Keratinocyte (primary cell): ENCODE measurements around the gene KRT38. TPM values are rescaled to one million over a fixed set of nuclear protein-coding genes. Genes with fewer than 3 reads are reported as not detected.

Experiments used
- DNase-seq: peaks from one replicate; pipeline ENCODE4 v3.0.0-alpha.2; 2011; ENCODE audit warnings: low read depth, missing footprints, low spot score
- FAIRE-seq: peaks from 2 replicates; lab custom pipeline; 2011; peaks lifted over from hg19 to GRCh38; lab: Jason Lieb, UNC
- H2AFZ ChIP-seq: 2 replicates; pipeline ENCODE4 v1.6.0; 2012; ENCODE audit warnings: low read length, control low read depth, inconsistent platforms; ENCODE audit not compliant: control insufficient read depth
- H3K27ac ChIP-seq: 2 replicates; pipeline ENCODE4 v1.5.1; 2011; ENCODE audit warnings: low read length; ENCODE audit not compliant: control insufficient read depth, insufficient read depth
- H3K27me3 ChIP-seq: 3 replicates; pipeline ENCODE4 v1.6.0; 2011; ENCODE audit warnings: low read length; ENCODE audit not compliant: control insufficient read depth, insufficient read depth; ENCODE audit errors: extremely low read depth
- H3K36me3 ChIP-seq, 2 experiments: 2 replicates in 1 of 2; 3 replicates in 1 of 2; pipeline ENCODE4 v1.5.1; 2011; ENCODE audit warnings: low read length in 2 of 2, mild to moderate bottlenecking in 1 of 2; ENCODE audit not compliant: control insufficient read depth in 2 of 2, insufficient read depth in 2 of 2; ENCODE audit errors: extremely low read depth in 1 of 2
- H3K4me1 ChIP-seq: 3 replicates; pipeline ENCODE4 v1.5.1; 2011; ENCODE audit warnings: low read length; ENCODE audit not compliant: control insufficient read depth, insufficient read depth; ENCODE audit errors: extremely low read depth
- H3K4me2 ChIP-seq: 3 replicates; pipeline ENCODE4 v1.6.0; 2011; ENCODE audit warnings: low read depth, low read length; ENCODE audit not compliant: control insufficient read depth, insufficient read depth; ENCODE audit errors: extremely low read depth
- H3K4me3 ChIP-seq, 3 experiments: fragments of 200-600 bp in 1 of 3; sonication (generic) in 1 of 3; 2 replicates in 2 of 3; 3 replicates in 1 of 3; pipeline ENCODE4 v1.5.1; 2011 to 2016; ENCODE audit warnings: low read length in 3 of 3, mild to moderate bottlenecking in 3 of 3, control low read depth in 2 of 3, inconsistent platforms in 1 of 3, low read depth in 1 of 3, mixed read lengths in 1 of 3, mixed run types in 1 of 3, moderate library complexity in 1 of 3; ENCODE audit not compliant: control insufficient read depth in 2 of 3, insufficient read depth in 2 of 3; ENCODE audit errors: extremely low read depth in 1 of 3
- H3K79me2 ChIP-seq: 2 replicates; pipeline ENCODE4 v1.6.0; 2012; ENCODE audit warnings: low read length; ENCODE audit not compliant: control insufficient read depth, insufficient read depth
- H3K9ac ChIP-seq: 3 replicates; pipeline ENCODE4 v1.6.0; 2011; ENCODE audit warnings: low read length; ENCODE audit not compliant: control insufficient read depth, insufficient read depth; ENCODE audit errors: extremely low read depth
- H3K9me1 ChIP-seq: 3 replicates; pipeline ENCODE4 v1.6.0; 2011; ENCODE audit warnings: low read length; ENCODE audit not compliant: control insufficient read depth, insufficient read depth; ENCODE audit errors: extremely low read depth
- H3K9me3 ChIP-seq: 2 replicates; pipeline ENCODE4 v1.5.1; 2012; ENCODE audit warnings: low read depth, low read length; ENCODE audit not compliant: control insufficient read depth
- H4K20me1 ChIP-seq: 3 replicates; pipeline ENCODE4 v1.6.0; 2011; ENCODE audit warnings: low read length; ENCODE audit not compliant: control insufficient read depth, insufficient read depth; ENCODE audit errors: extremely low read depth
- EZH2 ChIP-seq: IDR thresholded peaks from one replicate; pipeline ENCODE4 v1.6.1; 2012; ENCODE audit warnings: inconsistent platforms, mild to moderate bottlenecking, low read length, moderate library complexity
- dilution Hi-C: fragments of 300-500 bp; cut with MboI; formaldehyde crosslinking; loops from one replicate; pipeline ENCODE4 v1.7.0; 2020; ENCODE audit warnings: low sequenced_read_pairs; ENCODE audit not compliant: extremely low pct_ligation_motif_present
- polyA plus RNA-seq, 5 experiments: library from polyadenylated mRNA; depleted of rRNA in 3 of 5; stranded (reverse) in 3 of 5; stranded (forward) in 1 of 5; unstranded in 1 of 5; fragments of >200 nt; gene quantifications; 1 replicate in 1 of 5; 2 replicates in 3 of 5; 3 replicates in 1 of 5; pipeline versions ENCODE4 v1.2.1 to v1.2.3, GENCODE V29; 2011 to 2012; ENCODE audit warnings: missing spikeins in 2 of 5, low read depth in 1 of 5, low replicate concordance in 1 of 5
- TF ChIP-seq, protein P1 (sequence below), 3 experiments: IDR thresholded peaks in 1 of 3; conservative IDR thresholded peaks in 1 of 3; optimal IDR thresholded peaks in 1 of 3; 2 replicates in 2 of 3; 3 replicates in 1 of 3; pipeline versions ENCODE3 to v1.5.1; 2011; ENCODE audit warnings: low read length in 3 of 3, mild to moderate bottlenecking in 3 of 3, moderate library complexity in 2 of 3, control low read depth in 1 of 3, inconsistent platforms in 1 of 3; ENCODE audit not compliant: insufficient read depth in 2 of 3; ENCODE audit errors: extremely low read depth in 1 of 3

Gene KRT38
- polyA plus RNA-seq, 1 donor (not counting 4 experiments of a cell fraction or from before 2014, with no cell fraction given), result not detected

DNA sequence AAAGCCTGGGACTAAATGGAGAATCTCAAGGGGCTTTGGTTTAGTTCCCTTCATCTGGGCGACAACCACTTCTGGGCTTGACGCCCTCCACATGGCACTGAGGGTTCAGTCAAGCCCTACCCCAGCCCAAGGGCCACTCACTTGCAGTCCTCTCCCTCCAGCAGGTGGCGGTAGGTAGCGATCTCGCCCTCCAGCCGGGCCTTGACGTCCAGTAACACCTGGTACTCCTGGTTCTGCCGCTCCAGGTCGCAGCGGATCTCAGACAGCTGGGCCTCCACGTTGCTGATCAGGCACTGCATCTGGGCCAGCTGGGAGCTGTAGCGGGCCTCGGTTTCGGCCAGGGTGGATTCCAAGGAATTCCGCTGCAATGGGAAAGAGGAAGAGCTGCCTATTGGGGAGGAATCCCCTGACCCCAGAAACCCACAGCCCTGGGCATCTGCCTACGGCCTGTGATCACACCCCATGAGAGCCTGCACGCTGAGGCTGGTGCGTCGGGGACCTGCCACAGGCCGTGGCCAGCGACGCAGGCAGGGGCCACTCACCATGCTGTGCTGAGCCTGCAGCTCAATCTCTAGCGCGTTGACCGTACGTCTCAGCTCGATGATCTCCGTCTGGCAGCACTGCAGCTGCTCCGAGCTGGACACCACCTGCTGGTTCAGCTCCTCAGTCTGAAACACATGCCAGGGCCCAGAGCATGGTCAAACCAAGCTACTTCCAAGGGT, 46.2 kb upstream of the KRT38 start:
- Histone ChIP-seq H3K4me1 (no peaks in the 10 kb centered on the region), H3K4me2 (no peak overlapping the region), H3K79me2 (no peaks in the 10 kb centered on the region), H3K4me3 (no peak overlapping the region), H4K20me1 (no peaks in the 10 kb centered on the region), H3K27ac (no peak overlapping the region), H2AFZ (no peak overlapping the region), H3K9me1 (no peaks in the 10 kb centered on the region), H3K9me3 (no peaks in the 10 kb centered on the region), H3K9ac (no peak overlapping the region), H3K36me3 (no peaks in the 10 kb centered on the region), H3K27me3 (no peaks in the 10 kb centered on the region)
- FAIRE-seq (no peak), DNase-seq (no peak)
- TF ChIP-seq EZH2, result no peak
- TF ChIP-seq, protein P1, sequence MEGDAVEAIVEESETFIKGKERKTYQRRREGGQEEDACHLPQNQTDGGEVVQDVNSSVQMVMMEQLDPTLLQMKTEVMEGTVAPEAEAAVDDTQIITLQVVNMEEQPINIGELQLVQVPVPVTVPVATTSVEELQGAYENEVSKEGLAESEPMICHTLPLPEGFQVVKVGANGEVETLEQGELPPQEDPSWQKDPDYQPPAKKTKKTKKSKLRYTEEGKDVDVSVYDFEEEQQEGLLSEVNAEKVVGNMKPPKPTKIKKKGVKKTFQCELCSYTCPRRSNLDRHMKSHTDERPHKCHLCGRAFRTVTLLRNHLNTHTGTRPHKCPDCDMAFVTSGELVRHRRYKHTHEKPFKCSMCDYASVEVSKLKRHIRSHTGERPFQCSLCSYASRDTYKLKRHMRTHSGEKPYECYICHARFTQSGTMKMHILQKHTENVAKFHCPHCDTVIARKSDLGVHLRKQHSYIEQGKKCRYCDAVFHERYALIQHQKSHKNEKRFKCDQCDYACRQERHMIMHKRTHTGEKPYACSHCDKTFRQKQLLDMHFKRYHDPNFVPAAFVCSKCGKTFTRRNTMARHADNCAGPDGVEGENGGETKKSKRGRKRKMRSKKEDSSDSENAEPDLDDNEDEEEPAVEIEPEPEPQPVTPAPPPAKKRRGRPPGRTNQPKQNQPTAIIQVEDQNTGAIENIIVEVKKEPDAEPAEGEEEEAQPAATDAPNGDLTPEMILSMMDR (optimal IDR thresholded peaks at IDR 0.05 in 1 of 3, IDR thresholded peaks at IDR 0.05 in 1 of 3, conservative IDR thresholded peaks at IDR 0.05 in 1 of 3; ENCODE audit: extremely low read depth in 1 of 3, insufficient read depth in 2 of 3, low read length in 3 of 3), result peak; percentile 19 to 71 (median 35)
- dilution Hi-C loops, result no loop called here

DNA sequence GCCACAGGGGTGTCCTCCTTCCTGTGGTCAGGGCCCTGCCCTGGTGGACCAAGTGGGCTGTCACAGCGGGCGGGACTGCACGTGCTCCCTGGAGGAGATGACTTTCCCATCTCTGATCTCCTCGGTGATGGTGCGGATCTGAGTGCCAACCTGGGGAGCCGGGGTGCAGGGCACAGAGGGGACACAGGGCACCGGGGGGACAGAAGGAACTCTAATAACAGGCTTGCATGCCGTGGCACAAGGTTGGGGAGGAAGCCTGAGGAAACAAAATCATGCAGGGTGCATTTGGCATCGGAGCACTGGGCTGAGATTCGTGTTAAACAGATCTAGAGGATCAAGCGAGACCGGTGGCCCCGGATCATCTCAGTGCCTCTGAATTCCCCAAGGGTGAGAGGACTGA, 45.5 kb upstream of the KRT38 start:
- Histone ChIP-seq H3K27ac (no peak overlapping the region), H3K4me2 (no peak overlapping the region), H2AFZ (no peak overlapping the region), H3K9me3 (no peaks in the 10 kb centered on the region), H3K79me2 (no peaks in the 10 kb centered on the region), H3K9ac (no peak overlapping the region), H4K20me1 (no peaks in the 10 kb centered on the region), H3K4me3 (no peak overlapping the region), H3K36me3 (no peaks in the 10 kb centered on the region), H3K4me1 (no peaks in the 10 kb centered on the region), H3K9me1 (no peaks in the 10 kb centered on the region), H3K27me3 (no peaks in the 10 kb centered on the region)
- no peak for TF ChIP-seq EZH2
- TF ChIP-seq, protein P1 (optimal IDR thresholded peaks at IDR 0.05 in 1 of 3, IDR thresholded peaks at IDR 0.05 in 1 of 3, conservative IDR thresholded peaks at IDR 0.05 in 1 of 3; ENCODE audit: extremely low read depth in 1 of 3, insufficient read depth in 2 of 3, low read length in 3 of 3), result no peak
- dilution Hi-C loops, result no loop called here
- no peak for FAIRE-seq
- DNase-seq, result no peak
